ENCODE data around the gene TMEM266.

- TF ChIP-seq ZSCAN30 (tag by site-specific recombination; IDR thresholded peaks at IDR 0.05) (no peak), REST (tag by site-specific recombination; IDR thresholded peaks at IDR 0.05) (no peak), ZNF747 (tag by site-specific recombination; IDR thresholded peaks at IDR 0.05) (no peak)
- TF ChIP-seq, protein P1, sequence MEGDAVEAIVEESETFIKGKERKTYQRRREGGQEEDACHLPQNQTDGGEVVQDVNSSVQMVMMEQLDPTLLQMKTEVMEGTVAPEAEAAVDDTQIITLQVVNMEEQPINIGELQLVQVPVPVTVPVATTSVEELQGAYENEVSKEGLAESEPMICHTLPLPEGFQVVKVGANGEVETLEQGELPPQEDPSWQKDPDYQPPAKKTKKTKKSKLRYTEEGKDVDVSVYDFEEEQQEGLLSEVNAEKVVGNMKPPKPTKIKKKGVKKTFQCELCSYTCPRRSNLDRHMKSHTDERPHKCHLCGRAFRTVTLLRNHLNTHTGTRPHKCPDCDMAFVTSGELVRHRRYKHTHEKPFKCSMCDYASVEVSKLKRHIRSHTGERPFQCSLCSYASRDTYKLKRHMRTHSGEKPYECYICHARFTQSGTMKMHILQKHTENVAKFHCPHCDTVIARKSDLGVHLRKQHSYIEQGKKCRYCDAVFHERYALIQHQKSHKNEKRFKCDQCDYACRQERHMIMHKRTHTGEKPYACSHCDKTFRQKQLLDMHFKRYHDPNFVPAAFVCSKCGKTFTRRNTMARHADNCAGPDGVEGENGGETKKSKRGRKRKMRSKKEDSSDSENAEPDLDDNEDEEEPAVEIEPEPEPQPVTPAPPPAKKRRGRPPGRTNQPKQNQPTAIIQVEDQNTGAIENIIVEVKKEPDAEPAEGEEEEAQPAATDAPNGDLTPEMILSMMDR (tag by site-specific recombination; IDR thresholded peaks at IDR 0.05): no peak
Measured at GRCh38 chr15:76033438-76033837, 26.3 kb upstream of the TMEM266 start.
